Activated naive CD8-positive, alpha-beta T cell treated with anti-CD3 and anti-CD28 coated beads, Interleukin-2, amount 10 ng/mL, durations not matched to agents 7 days and 5 days (primary cell): Measurements from ENCODE around the gene ROBO1. TPM values are rescaled to one million over a fixed set of nuclear protein-coding genes. Genes with fewer than 3 reads are reported as not detected.

Source experiments
- ATAC-seq: fragments of 150-1000 bp; cut with Tn5 transposase; one replicate; pipeline ENCODE4 v1.10.0; 2021; ENCODE audit warnings: low read depth, moderate library complexity
- POLR2A ChIA-PET: fragments of 350-600 bp; sonication (Branson Sonifier 250); formaldehyde crosslinking; loops from one replicate; lab custom pipeline; 2021; ENCODE audit warnings: antibody characterized with exemption; lab: Charles Lee
- DNase-seq: peaks from one replicate; pipeline ENCODE4 v3.0.0; 2021
- H3K27ac Mint-ChIP-seq: one replicate; pipeline ENCODE4 v1.8.0; 2022; ENCODE audit warnings: mild to moderate bottlenecking, mixed read lengths
- H3K27me3 Mint-ChIP-seq: one replicate; pipeline ENCODE4 v1.8.0; 2022; ENCODE audit warnings: mild to moderate bottlenecking, moderate library complexity, mixed read lengths
- H3K36me3 Mint-ChIP-seq: one replicate; pipeline ENCODE4 v1.8.0; 2021; ENCODE audit warnings: mild to moderate bottlenecking, mixed read lengths
- H3K4me1 Mint-ChIP-seq: one replicate; pipeline ENCODE4 v1.8.0; 2021; ENCODE audit warnings: mixed read lengths
- H3K4me3 Mint-ChIP-seq: one replicate; pipeline ENCODE4 v1.8.0; 2022; ENCODE audit warnings: mild to moderate bottlenecking, moderate library complexity, mixed read lengths
- H3K9me3 Mint-ChIP-seq: one replicate; pipeline ENCODE4 v1.8.0; 2021; ENCODE audit warnings: mixed read lengths
- total RNA-seq, 2 experiments: library from RNA; stranded (reverse); gene quantifications; one replicate each; pipeline ENCODE4 v1.2.3, GENCODE V29; 2021

ROBO1 gene
- total RNA-seq, 2 experiments from 2014 or later, result 5.3 to 5.4 TPM

GRCh38 chr3:79264892-79265291 is 502.9 kb downstream of the ROBO1 start:
- no peaks in the 10 kb centered on the region for H3K27me3 Mint-ChIP-seq
- H3K9me3 Mint-ChIP-seq, result no peaks in the 10 kb centered on the region
- ATAC-seq (no peak), DNase-seq (no peak)
- no peaks in the 10 kb centered on the region for H3K4me1 Mint-ChIP-seq
- no peak overlapping the region for H3K27ac Mint-ChIP-seq
- H3K4me3 Mint-ChIP-seq, result no peak overlapping the region
- H3K36me3 Mint-ChIP-seq, result no peaks in the 10 kb centered on the region
- POLR2A ChIA-PET, result no interaction called here

- no peak overlapping the region for H3K4me3 Mint-ChIP-seq
- H3K9me3 Mint-ChIP-seq, result no peaks in the 10 kb centered on the region
- no peaks in the 10 kb centered on the region for H3K27me3 Mint-ChIP-seq
- no peaks in the 10 kb centered on the region for H3K4me1 Mint-ChIP-seq
- H3K36me3 Mint-ChIP-seq, result no peaks in the 10 kb centered on the region
- DNase-seq, result no peak
- no peak overlapping the region for H3K27ac Mint-ChIP-seq
- POLR2A ChIA-PET, result no interaction called here
- ATAC-seq, result no peak
These were observed 504.4 kb downstream of the ROBO1 start for GRCh38 chr3:79263423-79263822.

GRCh38 chr3:79258479-79258878 is 509.3 kb downstream of the ROBO1 start:
- Mint-ChIP-seq H3K27me3 (no peaks in the 10 kb centered on the region), H3K9me3 (peaks cover 1% of the 10 kb centered on the region), H3K36me3 (no peaks in the 10 kb centered on the region), H3K4me3 (no peak overlapping the region), H3K4me1 (no peaks in the 10 kb centered on the region), H3K27ac (no peak overlapping the region)
- DNase-seq (no peak), ATAC-seq (no peak)
- POLR2A ChIA-PET, result no interaction called here

GRCh38 chr3:79257791-79258190 is 510.0 kb downstream of the ROBO1 start:
- DNase-seq, result no peak
- Mint-ChIP-seq H3K4me3 (no peak overlapping the region), H3K9me3 (peaks cover 1% of the 10 kb centered on the region), H3K4me1 (no peaks in the 10 kb centered on the region), H3K27ac (no peak overlapping the region), H3K27me3 (no peaks in the 10 kb centered on the region), H3K36me3 (no peaks in the 10 kb centered on the region)
- ATAC-seq, result no peak
- POLR2A ChIA-PET, result no interaction called here

GRCh38 chr3:79255702-79256101 is 512.1 kb downstream of the ROBO1 start:
- Mint-ChIP-seq H3K36me3 (no peaks in the 10 kb centered on the region), H3K27ac (no peak overlapping the region), H3K9me3 (peaks cover 1% of the 10 kb centered on the region), H3K27me3 (no peaks in the 10 kb centered on the region), H3K4me3 (no peak overlapping the region), H3K4me1 (no peaks in the 10 kb centered on the region)
- ATAC-seq, result no peak
- DNase-seq, result no peak
- POLR2A ChIA-PET, result no interaction called here

- no peak for ATAC-seq
- Mint-ChIP-seq H3K9me3 (peaks cover 1% of the 10 kb centered on the region), H3K27me3 (no peaks in the 10 kb centered on the region), H3K27ac (no peak overlapping the region), H3K4me1 (no peaks in the 10 kb centered on the region), H3K4me3 (no peak overlapping the region), H3K36me3 (no peaks in the 10 kb centered on the region)
- DNase-seq, result no peak
- POLR2A ChIA-PET, result no interaction called here
These were observed 512.5 kb downstream of the ROBO1 start for GRCh38 chr3:79255292-79255691.

- no peaks in the 10 kb centered on the region for H3K4me1 Mint-ChIP-seq
- no peak overlapping the region for H3K27ac Mint-ChIP-seq
- POLR2A ChIA-PET, result no interaction called here
- H3K9me3 Mint-ChIP-seq, result peaks cover 1% of the 10 kb centered on the region
- no peak overlapping the region for H3K4me3 Mint-ChIP-seq
- no peaks in the 10 kb centered on the region for H3K27me3 Mint-ChIP-seq
- no peaks in the 10 kb centered on the region for H3K36me3 Mint-ChIP-seq
- ATAC-seq (no peak), DNase-seq (no peak)
These were observed 514.1 kb downstream of the ROBO1 start for GRCh38 chr3:79253704-79254103.

GRCh38 chr3:79253271-79253670 is 514.5 kb downstream of the ROBO1 start:
- Mint-ChIP-seq H3K4me1 (no peaks in the 10 kb centered on the region), H3K4me3 (no peak overlapping the region), H3K27ac (no peak overlapping the region), H3K27me3 (no peaks in the 10 kb centered on the region), H3K9me3 (peaks cover 1% of the 10 kb centered on the region), H3K36me3 (no peaks in the 10 kb centered on the region)
- ATAC-seq, result no peak
- POLR2A ChIA-PET, result no interaction called here
- no peak for DNase-seq

GRCh38 chr3:79250746-79251145 is 517.1 kb downstream of the ROBO1 start:
- Mint-ChIP-seq H3K4me3 (no peak overlapping the region), H3K27ac (no peak overlapping the region), H3K36me3 (no peaks in the 10 kb centered on the region), H3K9me3 (peaks cover 1% of the 10 kb centered on the region), H3K27me3 (no peaks in the 10 kb centered on the region), H3K4me1 (no peaks in the 10 kb centered on the region)
- POLR2A ChIA-PET, result no interaction called here
- ATAC-seq (no peak), DNase-seq (no peak)

- H3K9me3 Mint-ChIP-seq, result peaks cover 1% of the 10 kb centered on the region
- no peak overlapping the region for H3K4me3 Mint-ChIP-seq
- no peaks in the 10 kb centered on the region for H3K36me3 Mint-ChIP-seq
- ATAC-seq (no peak), DNase-seq (no peak)
- H3K27ac Mint-ChIP-seq, result no peak overlapping the region
- H3K4me1 Mint-ChIP-seq, result no peaks in the 10 kb centered on the region
- POLR2A ChIA-PET, result no interaction called here
- H3K27me3 Mint-ChIP-seq, result no peaks in the 10 kb centered on the region
These were observed 518.1 kb downstream of the ROBO1 start for GRCh38 chr3:79249701-79250100.

- no peak overlapping the region for H3K4me3 Mint-ChIP-seq
- no peak for DNase-seq
- POLR2A ChIA-PET, result no interaction called here
- H3K27ac Mint-ChIP-seq, result no peak overlapping the region
- H3K27me3 Mint-ChIP-seq, result no peaks in the 10 kb centered on the region
- no peak for ATAC-seq
- no peaks in the 10 kb centered on the region for H3K4me1 Mint-ChIP-seq
- H3K9me3 Mint-ChIP-seq, result peaks cover 2% of the 10 kb centered on the region
- H3K36me3 Mint-ChIP-seq, result no peaks in the 10 kb centered on the region
These were observed 520.1 kb downstream of the ROBO1 start for GRCh38 chr3:79247725-79248043.

- ATAC-seq (no peak), DNase-seq (no peak)
- no peak overlapping the region for H3K4me3 Mint-ChIP-seq
- no peaks in the 10 kb centered on the region for H3K27me3 Mint-ChIP-seq
- no peak overlapping the region for H3K27ac Mint-ChIP-seq
- POLR2A ChIA-PET, result no interaction called here
- no peaks in the 10 kb centered on the region for H3K36me3 Mint-ChIP-seq
- H3K9me3 Mint-ChIP-seq, result peaks cover 2% of the 10 kb centered on the region
- H3K4me1 Mint-ChIP-seq, result no peaks in the 10 kb centered on the region
These were observed 520.7 kb downstream of the ROBO1 start for GRCh38 chr3:79246875-79247724.

GRCh38 chr3:79245284-79246138 is 522.3 kb downstream of the ROBO1 start:
- POLR2A ChIA-PET, result no interaction called here
- no peak overlapping the region for H3K27ac Mint-ChIP-seq
- no peaks in the 10 kb centered on the region for H3K27me3 Mint-ChIP-seq
- H3K36me3 Mint-ChIP-seq, result no peaks in the 10 kb centered on the region
- ATAC-seq (no peak), DNase-seq (no peak)
- H3K4me1 Mint-ChIP-seq, result no peaks in the 10 kb centered on the region
- peaks cover 2% of the 10 kb centered on the region for H3K9me3 Mint-ChIP-seq
- H3K4me3 Mint-ChIP-seq, result no peak overlapping the region

GRCh38 chr3:79236496-79236895 is 531.3 kb downstream of the ROBO1 start:
- POLR2A ChIA-PET, result no interaction called here
- Mint-ChIP-seq H3K36me3 (no peaks in the 10 kb centered on the region), H3K9me3 (peaks cover 6% of the 10 kb centered on the region), H3K4me1 (no peaks in the 10 kb centered on the region), H3K4me3 (no peak overlapping the region), H3K27me3 (no peaks in the 10 kb centered on the region), H3K27ac (no peak overlapping the region)
- ATAC-seq (no peak), DNase-seq (no peak)
